Activated effector memory CD4-positive, alpha-beta T cell treated with anti-CD3 and anti-CD28 coated beads, Interleukin-2, amount 50 U/mL, for 16 hours (primary cell): ENCODE results near the gene BACH2.

ENCODE experiments used
- DNase-seq: peaks from one replicate; pipeline ENCODE4 v3.0.0-alpha.2; 2020

Gene BACH2

DNA sequence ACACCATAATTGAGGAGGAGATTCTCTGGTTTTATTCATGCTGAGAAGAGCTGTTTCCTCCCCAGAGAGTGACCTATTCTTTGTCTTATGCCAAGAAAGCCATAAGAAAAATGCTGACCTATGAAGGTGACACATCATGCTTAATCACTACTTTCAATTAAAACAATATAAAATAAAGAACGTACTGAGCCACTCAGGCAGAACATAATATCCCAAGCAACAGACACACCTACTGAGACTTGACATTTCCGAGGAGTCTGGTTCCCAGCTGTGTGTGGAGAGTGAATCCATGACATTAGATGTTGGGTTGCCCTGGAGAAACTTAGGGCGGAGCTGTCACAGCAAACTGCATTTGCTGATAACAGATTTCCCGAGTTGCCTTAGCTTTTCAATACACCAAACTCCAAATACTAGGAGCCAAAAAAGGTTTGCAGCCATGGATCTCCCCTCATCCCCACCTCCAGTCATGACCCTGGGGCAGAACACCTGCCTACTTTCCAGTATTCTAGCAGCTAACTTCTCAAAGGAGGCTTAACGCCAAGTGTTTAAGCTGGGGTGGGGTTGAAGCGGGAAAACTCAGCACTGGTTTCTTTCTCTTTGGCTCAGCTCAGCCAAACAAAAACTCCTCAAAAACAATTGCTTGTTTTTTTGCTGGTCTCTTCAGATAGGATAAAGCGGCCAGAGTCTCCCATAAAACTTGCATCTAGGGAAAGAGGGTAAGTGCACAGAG, 92.2 kb downstream of the BACH2 start:
- DNase-seq = no peak

GRCh38 chr6:90203672-90204071, 93.0 kb downstream of the BACH2 start:
- DNase-seq = no peak

DNA sequence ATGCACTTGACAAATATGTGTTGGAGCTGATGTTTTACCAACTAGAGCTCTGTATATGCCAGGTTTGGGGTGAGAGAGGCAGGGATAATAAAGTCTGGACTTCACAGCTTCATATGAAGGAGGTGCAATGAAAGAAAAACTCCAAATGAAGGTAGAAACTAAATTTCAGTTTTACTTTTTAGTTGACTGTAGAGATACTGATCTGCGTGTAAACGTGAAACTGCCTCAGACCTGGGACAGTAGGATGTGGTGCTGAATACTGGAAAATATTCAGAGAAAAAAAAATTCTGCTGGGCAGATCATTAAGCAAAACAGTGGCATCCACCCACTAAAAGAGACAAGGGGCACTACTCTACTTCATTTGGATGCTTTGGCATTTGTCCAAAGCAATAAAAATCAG, 94.5 kb downstream of the BACH2 start:
- DNase-seq = no peak

DNA sequence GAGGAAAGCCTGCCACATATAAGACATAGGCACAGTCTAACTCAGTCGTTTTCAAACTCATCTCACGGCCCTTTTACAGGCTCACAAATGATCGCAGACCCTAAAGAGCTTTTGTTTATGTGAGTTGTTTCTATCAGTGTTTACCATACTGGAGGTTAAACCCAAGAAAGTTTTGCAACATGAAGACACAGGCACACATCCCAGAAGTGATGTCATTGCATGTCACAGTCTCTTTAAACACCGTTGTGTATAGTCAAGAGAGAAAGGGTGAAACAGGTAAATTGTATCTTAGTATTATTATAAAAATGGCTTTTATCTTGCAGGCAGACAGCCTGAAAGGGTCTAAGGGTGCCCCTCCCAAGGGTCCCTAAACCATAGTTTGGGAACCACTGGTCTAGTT, 96.7 kb downstream of the BACH2 start:
- no peak for DNase-seq

- DNase-seq = no peak
Measured at GRCh38 chr6:90198758-90199425, 97.8 kb downstream of the BACH2 start.

DNA sequence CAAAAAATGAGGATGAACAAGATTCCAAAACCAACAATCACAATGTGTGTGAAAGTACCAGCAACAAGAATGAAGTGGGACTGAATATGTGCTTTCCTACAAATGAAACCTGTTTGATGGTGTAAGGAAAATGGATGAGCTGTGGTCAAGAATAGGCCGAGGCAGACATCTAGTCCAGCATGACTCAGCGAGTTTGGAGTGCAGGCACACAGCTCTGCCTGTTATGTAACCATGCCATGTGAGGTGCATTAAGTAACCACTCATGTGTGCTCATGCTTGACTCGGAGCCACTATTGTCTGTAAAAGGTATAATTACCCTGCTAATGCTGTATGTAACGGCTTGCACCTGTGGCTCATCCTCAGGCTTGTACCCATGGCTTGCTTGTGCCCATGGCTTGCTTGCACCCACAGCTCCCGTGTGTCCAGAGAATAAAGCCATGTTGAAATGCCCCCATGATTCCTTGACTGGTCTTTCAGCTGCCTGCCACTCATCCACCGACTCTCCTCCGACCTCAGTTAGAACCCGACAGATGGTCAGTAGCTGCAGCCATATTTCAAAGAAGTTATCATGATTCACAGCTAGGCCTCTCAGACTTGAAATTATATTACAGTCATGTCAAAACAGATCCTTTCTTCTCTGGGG, 98.7 kb downstream of the BACH2 start:
- DNase-seq = no peak

GRCh38 chr6:90195094-90195829, 101.4 kb downstream of the BACH2 start:
- no peak for DNase-seq

GRCh38 chr6:90194371-90194841, 102.2 kb downstream of the BACH2 start:
- no peak for DNase-seq

DNA sequence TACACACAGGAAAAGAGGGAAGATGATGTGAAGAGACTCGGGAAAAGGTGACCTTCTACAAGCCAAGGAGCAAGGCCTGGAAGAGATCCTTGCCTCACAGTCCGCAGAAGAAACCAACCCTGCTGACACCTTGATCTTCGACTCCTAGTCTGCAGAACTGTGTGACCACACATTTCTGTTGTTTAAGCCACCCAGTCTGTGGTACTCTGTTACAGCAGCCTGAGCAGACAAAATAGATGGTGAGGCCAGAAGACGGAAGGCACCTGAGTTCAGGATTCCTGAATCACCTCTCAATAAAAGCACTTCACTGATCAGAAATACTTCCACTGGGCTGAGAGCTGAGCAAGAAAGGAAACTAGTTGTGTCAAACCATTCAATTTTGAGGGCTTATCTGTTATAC, 103.3 kb downstream of the BACH2 start:
- no peak for DNase-seq

DNA sequence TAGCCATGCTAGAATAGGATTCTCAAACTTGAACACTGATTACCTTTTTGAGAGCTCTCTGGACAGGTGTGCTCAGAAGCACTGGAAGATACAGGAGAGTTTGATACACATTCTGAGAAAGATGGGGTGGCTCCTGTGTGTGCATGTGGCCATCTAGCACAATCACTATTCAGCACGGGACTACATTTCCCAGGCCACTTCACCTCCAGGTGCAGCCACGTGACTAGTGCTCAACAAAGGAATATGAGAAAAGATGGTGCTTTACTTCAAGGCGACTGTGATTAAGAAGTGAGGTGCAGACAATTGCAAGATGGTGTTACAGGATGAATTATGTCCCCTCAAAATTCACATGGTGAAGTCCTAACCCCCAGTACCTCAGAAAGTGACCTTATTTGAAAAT, 103.8 kb downstream of the BACH2 start:
- no peak for DNase-seq

DNA sequence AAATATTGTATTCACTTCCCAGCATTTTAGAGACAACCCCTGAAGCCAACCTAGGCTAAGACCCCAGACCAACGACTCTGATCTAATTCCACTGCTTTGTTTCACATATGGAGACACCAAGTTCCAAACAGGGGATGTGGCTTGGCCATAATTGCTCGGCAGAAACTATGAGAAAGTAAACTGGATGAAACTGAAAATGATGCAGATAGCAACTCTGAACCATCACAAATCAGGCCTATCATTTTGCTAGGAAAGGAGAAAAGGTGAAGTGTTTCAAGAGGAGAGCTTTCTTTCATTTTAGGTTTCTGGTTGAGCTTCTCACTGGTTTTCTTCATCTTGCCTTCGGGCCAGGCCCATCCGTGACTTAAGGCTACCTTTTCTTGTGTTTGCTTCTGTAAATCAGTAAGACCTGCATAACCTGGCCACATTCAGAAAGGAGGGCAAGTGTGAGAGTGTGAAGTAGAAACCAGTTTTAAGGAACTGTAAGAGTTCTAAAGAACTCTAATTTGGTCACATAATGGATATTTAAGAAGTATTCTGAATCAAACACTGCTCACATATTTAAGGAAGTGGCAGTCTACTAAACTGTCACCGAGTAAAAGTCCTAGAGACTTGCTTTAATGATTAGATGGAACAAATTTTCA, 105.8 kb downstream of the BACH2 start:
- no peak for DNase-seq

DNA sequence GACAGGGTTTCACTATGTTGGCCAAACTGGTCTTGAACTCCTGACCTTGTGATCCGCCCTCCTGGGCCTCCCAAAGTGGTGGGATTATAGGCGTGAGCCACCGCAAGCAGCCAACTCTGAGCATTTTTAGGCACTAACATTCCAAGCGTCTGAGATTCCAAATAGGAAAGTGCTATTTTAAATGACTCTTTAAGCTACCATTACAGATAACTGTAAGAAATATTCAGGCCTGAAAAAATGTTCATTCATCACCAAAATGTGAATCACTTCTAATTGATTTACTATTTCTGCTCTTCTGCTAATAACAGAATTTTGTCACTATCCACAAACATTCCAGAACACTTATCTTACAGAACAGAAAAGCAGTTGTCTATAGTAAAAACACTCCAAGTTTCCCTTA, 106.5 kb downstream of the BACH2 start:
- DNase-seq = no peak

- DNase-seq = no peak
Measured at GRCh38 chr6:90187437-90188121, 109.1 kb downstream of the BACH2 start.

- no peak for DNase-seq
Measured at GRCh38 chr6:90186637-90187371, 109.8 kb downstream of the BACH2 start.

DNA sequence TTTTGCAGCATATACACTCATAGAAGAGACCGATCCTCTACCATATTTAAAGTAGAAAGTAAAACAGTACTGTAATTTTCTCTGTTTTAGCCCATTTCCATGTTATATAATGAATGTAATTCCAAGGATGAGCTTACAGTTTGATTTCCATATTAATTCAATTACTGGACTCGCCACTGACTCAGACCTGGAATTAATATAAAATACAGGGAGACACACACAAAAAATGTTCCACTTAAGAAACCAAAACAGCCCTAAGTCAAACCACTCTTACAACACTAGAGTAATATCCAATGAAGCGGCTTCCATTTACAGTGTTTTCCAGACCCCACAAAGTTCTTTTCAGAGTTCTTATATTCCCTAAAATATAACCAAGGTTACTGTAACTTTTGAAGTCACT, 110.6 kb downstream of the BACH2 start:
- no peak for DNase-seq

GRCh38 chr6:90184334-90185298, 112.0 kb downstream of the BACH2 start:
- DNase-seq = no peak

DNA sequence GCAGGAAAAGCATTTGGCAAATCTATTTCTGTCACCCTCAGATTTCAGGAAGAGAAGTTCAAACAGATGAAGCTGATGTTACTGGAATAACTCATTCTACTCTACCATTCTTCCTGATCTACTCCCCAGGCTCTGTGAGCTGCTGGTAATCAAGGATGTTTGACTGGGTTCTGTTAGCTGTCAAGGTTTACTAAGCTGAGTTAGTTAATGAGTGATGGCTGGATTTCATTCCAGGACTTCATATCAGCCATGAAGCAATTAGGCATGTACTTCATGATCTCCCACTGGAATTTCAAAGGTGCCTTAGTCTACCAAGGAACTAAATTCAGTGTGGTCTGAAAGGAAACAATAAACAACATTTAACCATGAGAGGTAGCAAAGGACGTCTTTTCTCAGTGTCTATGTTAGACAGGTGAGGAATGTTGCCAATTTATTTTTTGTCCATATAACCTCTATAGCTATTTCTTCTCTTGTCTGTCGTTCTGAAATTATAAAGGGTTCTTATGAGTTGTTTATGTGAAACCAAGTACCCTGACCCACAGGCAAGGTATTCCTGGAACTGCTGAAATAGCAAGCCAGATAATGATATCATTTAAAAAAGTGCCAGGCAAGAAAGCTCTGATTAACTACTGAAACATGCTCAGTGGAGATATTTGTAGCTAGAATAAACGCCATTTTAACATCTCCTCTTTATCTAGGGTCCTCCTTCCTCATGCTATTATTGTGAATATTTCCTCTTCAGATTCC, 112.9 kb downstream of the BACH2 start:
- no peak for DNase-seq

- DNase-seq = no peak
Measured at GRCh38 chr6:90180526-90180925, 116.1 kb downstream of the BACH2 start.
